ENCODE results near the gene CDPF1.

- TF ChIP-seq YY1 (IDR thresholded peaks at IDR 0.05; ENCODE audit: insufficient read depth, insufficient read length) (no peak), SUZ12 (IDR thresholded peaks at IDR 0.05; ENCODE audit: extremely low read depth, insufficient read depth, insufficient read length) (no peak), ZNF274 (IDR thresholded peaks at IDR 0.05; ENCODE audit: low read depth, low read length) (no peak)
These were observed at the start of gene CDPF1 for GRCh38 chr22:46250035-46250782.
